Right kidney (tissue), 1 donor: Measurements from ENCODE around the gene NPHS1.

Source experiments
- DNase-seq: peaks from one replicate; pipeline ENCODE4 v3.0.0-alpha.2; 2016

The NPHS1 gene

GRCh38 chr19:35787227-35787799 is 65.0 kb downstream of the NPHS1 start:
- no peak for DNase-seq

GRCh38 chr19:35786299-35787160 is 65.8 kb downstream of the NPHS1 start:
- no peak for DNase-seq

- no peak for DNase-seq
Observed at GRCh38 chr19:35785339-35785627, 67.0 kb downstream of the NPHS1 start.

GRCh38 chr19:35784503-35785338 is 67.6 kb downstream of the NPHS1 start:
- DNase-seq = no peak

- DNase-seq = no peak
Observed at GRCh38 chr19:35783469-35784434, 68.6 kb downstream of the NPHS1 start.

GRCh38 chr19:35782589-35782988 is 69.7 kb downstream of the NPHS1 start:
- no peak for DNase-seq

GRCh38 chr19:35781650-35782049 is 70.7 kb downstream of the NPHS1 start:
- DNase-seq = no peak

- no peak for DNase-seq
Observed at GRCh38 chr19:35780717-35781116, 71.6 kb downstream of the NPHS1 start.

GRCh38 chr19:35780058-35780457 is 72.2 kb downstream of the NPHS1 start:
- no peak for DNase-seq

GRCh38 chr19:35779033-35779432 is 73.3 kb downstream of the NPHS1 start:
- no peak for DNase-seq

GRCh38 chr19:35777961-35778360 is 74.3 kb downstream of the NPHS1 start:
- no peak for DNase-seq

GRCh38 chr19:35777086-35777841 is 75.0 kb downstream of the NPHS1 start:
- DNase-seq = no peak

- DNase-seq = no peak
Observed at GRCh38 chr19:35776102-35776788, 76.1 kb downstream of the NPHS1 start.
